ENCODE results near the gene SUZ12.
"Not testable (repeated sequence)": the region's sequence is repeated elsewhere in the genome, so short reads cannot be mapped to it uniquely, and the experiment has no call there.

The SUZ12 gene

DNA sequence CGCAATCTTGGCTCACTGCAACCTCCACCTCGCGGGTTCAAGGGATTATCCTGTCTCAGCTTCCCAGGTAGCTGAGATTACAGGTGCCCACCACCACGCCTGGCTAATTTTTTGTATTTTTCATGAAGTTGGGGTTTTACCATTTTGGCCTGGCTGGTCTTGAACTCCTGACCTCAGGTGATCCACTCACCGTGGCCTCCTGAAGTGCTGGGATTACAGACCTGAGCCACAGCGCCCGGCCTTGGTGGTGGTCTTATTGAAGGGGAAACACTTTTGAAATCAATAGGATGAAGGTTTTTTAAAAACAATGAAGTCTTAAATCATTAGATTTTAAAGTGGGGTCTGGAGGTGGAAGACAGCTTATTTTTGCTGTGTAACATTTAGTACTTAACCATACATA, 5.6 kb downstream of the SUZ12 start:
- H3K4me3 ChIP-seq (ENCODE audit: low read depth, low read length): not testable (repeated sequence)

DNA sequence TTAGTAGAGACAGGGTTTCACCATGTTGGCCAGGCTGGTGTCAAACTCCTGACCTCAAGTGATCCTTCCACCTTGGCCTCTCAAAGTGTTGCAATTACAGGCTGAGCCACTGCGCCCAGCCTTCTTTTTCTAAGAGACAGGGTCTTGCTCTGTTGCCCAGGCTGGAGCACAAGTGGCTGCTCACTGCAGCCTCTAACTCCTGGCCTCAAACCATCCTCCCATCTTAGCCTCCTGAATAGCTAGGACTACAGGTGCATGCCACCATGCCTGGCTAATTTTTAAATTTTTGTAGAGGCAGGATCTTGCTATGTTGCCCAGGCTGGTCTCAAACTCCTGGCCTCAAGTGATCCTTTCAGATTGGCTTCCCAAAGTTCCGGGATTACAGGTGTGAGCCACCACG, 15.1 kb downstream of the SUZ12 start:
- not testable (repeated sequence) for H3K4me3 ChIP-seq (ENCODE audit: low read depth, low read length)

DNA sequence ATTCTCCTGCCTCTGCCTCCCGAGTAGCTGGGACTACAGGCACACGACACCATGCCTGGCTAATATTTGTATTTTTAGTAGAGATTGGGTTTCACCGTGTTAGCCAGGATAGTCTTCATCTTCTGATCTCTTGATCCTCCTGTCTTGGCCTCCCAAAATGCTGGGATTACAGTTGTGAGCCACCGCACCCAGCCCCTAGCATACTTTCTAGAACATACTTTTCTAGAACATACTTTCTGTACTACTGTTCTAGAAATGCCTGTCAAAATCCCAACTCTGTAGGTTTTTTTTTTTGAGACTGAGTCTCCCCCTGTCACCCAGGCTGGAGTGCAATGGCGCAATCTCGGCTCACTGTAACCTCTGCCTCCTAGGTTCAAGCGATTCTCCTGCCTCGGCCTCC, 27.3 kb downstream of the SUZ12 start:
- not testable (repeated sequence) for H3K4me3 ChIP-seq (ENCODE audit: low read depth, low read length)

GRCh38 chr17:31967648-31968047, 30.8 kb downstream of the SUZ12 start:
- no peak overlapping the region for H3K4me3 ChIP-seq (ENCODE audit: low read depth, low read length)

GRCh38 chr17:31970416-31970815, 33.6 kb downstream of the SUZ12 start:
- H3K4me3 ChIP-seq (ENCODE audit: low read depth, low read length): not testable (repeated sequence)

DNA sequence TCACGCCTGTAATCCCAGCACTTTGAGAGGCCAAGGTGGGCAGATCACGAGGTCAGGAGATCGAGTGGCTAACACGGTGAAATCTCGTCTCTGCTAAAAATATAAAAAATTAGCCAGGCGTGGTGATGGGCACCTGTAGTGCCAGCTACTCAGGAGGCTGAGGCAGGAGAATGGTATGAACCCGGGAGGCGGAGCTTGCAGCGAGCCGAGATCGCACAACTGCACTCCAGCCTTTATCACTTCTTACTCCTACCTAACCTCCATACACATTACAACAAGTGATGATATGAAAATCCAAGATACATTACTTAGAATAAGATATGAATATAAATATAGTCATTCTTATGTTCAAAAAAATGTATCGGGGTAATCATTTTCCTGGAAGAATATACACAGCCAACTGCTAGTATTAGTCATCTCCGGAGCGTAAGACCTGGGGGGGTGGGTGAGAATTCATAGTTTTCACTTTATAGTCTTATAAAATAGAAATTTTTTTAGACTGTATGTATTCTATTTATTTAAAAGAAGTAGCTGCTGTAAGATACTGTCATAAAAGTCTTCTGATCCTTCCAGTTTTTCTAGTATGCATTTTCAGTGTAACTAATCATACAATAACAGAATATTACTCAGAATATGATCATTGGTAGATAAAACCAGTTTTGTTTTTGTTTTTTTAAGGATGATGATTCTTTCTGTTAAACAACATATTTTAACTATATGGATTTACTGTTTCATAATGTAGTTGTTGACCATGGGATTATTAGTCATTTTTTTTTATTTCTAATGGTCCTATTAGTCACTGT, 37.7 kb downstream of the SUZ12 start:
- not testable (repeated sequence) for H3K4me3 ChIP-seq (ENCODE audit: low read depth, low read length)

- H3K4me3 ChIP-seq (ENCODE audit: low read depth, low read length): not testable (repeated sequence)
Observed at GRCh38 chr17:31975391-31975790, 38.6 kb downstream of the SUZ12 start.

DNA sequence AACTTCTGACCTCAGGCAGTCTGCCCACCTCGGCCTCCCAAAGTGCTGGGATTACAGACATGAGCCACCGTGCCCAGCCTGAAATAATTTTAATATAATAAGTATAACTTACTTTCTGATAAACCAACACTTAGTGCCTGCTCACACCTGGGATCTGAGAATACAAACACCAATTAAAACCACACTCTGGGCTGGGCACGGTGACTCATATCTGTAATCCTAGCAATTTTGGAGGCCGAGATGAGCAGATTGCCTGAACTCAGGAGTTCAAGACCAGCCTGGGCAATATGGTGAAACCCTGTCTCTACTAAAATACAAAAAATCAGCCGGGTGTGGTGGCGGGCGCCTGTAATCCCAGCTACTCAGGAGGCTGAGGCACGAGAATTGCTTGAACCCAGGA, 55.0 kb downstream of the SUZ12 start:
- not testable (repeated sequence) for H3K4me3 ChIP-seq (ENCODE audit: low read depth, low read length)

DNA sequence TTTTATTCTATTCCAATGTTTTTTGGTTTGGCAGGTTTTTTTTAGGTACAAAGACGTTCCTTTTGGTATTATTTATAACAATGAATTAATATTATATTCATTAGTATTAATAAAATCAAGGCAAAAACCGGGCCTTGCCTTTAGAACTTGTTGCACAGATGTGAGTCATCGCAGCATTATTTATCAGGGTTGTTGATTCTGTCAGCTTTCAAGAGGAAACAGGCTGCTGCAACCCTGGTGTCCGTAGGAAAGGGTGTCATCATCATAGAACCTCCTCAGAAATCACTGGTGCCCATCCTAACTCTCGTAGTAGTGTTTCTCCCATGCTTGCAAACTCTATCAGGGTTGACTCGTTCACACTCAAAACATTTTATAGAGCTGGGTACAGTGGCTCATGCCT, 60.2 kb downstream of the SUZ12 start:
- no peak overlapping the region for H3K4me3 ChIP-seq (ENCODE audit: low read depth, low read length)

DNA sequence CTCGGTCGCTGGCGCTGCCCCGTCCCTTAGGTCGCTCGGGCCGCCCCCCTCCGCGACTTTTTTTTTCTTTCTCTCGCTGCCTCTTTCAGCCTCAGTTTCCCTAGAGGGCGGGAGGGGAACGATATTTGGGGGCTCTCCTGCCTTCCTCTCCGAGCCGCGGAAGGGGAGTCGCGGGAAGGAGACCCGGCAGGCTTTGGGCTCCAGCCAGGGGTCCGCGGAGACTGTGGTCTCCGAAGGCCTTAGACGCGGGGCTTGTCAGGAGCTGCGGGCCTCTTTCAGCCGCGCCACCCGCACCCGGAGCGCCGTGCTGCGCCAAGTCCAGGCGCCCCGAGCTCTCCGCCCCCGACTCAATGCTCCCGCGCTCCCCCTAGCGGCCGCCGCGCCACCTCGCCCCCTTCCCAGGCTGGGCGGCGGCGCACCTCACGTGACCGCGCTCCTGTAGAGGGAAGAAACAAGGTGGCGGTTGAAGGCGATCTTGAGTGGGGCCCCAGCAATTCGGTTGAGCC, 70.2 kb downstream of the SUZ12 start, which contains the start of gene LRRC37B:
TSS of gene LRRC37B (plus strand) at position 427 of the 506 bp plus-strand sequence. CDS start 14,010 bp downstream, outside the sequence.
- H3K4me3 ChIP-seq (ENCODE audit: low read depth, low read length): peak within 1 kb of the TSS; percentile 91

DNA sequence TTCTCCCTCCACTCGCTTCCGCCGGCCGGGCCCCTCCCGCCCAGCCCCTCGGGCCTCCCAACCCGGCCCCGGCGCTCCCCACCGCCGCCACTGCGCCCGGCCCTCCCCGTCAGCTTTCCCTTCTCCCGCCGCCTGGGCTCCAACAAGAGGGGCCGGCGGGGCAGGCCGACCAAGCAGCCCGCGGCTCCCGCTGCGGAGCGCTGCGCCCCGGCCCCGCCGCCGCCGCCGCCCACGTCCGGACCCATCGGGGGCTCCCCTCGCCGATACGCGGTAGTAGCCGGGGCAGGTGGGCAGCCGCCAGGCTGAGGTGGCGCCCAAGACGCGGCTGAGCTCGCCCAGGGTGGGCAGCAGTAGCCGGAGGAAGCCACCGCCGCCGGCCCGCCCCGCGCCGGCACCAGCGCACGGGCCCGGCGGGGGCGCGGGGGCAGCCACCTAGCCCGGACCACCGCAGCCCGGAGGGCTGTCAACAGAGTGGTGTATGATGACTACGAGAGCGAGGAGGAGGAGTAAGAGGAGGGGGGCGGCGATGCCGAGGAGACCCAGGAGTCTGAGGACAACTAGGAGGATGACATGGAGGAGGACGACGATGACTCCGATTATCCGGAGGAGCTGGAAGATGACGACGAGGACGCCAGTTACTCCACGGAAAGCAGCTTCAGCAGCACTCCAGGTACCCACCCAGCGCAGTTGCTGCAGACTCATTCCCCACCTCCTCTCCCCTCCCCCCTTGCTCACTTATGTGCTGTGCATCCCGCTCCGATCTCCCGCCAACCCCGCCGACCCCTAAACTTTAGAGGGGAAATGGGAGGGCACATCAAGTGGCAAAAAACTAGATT, 70.9 kb downstream of the SUZ12 start:
- peak overlapping the region; percentile 91 for H3K4me3 ChIP-seq (ENCODE audit: low read depth, low read length)

GRCh38 chr17:32009262-32009542, 72.4 kb downstream of the SUZ12 start:
- H3K4me3 ChIP-seq (ENCODE audit: low read depth, low read length): no peak overlapping the region

- H3K4me3 ChIP-seq (ENCODE audit: low read depth, low read length): no peak overlapping the region
Observed at GRCh38 chr17:32010114-32010513, 73.3 kb downstream of the SUZ12 start.

DNA sequence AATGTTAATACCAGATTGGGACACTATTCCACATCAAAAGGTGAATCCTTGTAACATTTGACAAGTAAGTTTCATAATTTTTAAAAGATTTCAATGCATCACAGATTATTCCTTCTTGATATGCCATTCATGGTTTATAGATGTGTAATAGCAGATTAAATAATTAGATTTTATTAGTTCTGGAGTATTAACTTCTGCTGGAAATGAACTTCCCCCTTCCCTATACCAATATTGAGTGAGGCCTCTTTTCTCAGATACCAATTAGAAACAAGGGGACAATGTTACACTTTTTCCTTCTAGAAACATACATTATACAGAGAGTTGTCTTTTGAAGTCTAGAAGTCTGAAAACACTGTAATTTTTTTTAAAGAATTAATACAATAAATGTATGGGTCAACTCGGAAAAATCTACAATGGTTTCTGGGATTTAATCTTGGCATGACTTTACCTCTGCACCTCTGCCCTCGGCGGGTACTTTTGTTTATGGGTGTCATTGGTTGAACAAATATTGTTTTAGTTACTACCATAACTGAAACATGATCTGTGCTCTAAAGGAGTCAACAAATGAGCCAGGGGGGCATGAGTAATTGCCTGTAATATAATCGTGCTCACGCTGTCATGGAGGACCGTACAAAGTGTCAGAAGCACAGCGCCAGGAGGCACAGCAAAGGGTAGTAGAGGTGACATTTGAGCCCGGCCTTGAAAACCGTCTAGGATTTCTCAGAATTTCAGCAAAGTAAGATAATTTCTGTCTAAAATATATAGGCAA, 78.6 kb downstream of the SUZ12 start:
- H3K4me3 ChIP-seq (ENCODE audit: low read depth, low read length): no peak overlapping the region

DNA sequence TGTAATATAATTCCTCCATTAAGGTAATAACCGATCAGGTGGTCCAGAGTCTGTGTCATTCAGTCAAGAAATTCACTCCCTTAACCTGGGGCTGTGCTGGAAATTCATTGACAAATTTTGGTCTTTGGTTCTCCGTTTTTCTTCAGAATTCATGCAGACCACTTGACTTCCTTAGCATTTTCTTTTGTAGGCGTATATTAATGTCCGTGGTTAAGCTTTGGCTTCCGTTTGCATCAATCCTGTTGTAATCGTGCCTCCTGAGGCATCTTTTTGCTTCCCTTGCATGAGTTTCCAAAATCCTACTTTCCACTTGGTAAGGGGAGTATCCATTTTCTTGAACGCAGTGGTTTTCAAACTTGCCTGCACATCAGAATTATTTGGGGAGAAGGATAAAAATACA, 79.4 kb downstream of the SUZ12 start:
- H3K4me3 ChIP-seq (ENCODE audit: low read depth, low read length): no peak overlapping the region

DNA sequence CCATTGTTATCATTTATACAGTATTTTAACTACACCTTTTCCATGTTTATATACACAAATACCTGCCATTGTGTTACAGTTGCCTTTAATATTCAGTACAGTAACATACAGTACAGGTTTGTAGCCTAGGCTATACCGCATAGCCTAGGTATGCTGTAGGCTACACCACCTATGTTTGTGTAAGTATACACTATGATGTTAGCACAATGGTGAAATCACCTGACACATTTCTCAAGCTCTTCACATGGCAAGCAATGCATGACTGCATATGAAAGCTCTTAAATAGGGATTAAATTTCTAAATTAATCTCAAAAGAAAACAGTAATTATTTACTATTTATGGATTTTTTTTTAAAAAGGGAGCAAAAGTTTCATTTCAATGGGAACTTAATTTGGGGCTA, 82.4 kb downstream of the SUZ12 start:
- H3K4me3 ChIP-seq (ENCODE audit: low read depth, low read length): no peak overlapping the region

DNA sequence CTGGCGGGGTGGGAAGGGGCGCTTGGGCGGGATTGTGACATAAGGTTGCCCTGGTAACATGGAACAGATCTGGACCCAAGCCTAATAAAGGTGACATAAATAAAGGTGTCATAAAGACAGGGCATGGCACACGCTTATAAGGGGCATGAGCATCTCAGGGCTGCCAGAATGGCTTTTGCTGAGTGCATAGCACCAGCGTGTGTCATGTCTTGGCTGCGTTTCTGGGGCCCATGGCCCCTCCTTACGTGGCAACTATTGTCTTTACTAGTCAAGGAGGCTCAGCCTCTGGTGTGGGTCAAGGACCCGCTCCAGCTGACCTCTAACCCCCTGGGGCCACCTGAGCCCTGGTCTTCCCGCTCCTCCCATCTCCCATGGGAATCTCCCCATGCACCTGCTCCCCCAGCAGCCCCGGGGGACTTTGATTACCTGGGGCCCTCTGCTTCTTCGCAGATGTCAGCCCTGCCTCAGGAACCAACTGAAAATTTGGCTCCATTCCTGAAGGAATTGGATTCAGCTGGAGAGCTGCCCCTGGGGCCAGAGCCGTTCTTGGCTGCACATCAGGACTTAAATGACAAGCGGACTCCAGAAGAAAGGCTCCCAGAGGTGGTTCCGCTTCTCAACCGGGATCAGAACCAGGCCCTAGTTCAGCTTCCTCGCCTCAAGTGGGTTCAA, 84.3 kb downstream of the SUZ12 start:
- H3K4me3 ChIP-seq (ENCODE audit: low read depth, low read length): no peak overlapping the region

DNA sequence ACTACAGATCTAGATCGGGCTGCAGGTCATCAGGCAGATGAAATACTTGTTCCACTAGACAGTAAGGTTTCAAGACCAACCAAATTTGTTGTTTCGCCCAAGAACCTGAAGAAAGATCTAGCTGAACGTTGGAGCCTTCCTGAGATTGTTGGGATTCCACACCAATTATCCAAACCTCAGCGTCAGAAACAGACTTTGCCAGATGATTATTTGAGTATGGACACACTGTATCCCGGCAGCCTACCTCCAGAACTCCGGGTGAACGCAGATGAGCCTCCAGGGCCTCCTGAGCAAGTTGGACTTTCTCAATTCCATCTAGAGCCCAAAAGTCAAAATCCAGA, 84.8 kb downstream of the SUZ12 start:
- H3K4me3 ChIP-seq (ENCODE audit: low read depth, low read length): no peak overlapping the region

DNA sequence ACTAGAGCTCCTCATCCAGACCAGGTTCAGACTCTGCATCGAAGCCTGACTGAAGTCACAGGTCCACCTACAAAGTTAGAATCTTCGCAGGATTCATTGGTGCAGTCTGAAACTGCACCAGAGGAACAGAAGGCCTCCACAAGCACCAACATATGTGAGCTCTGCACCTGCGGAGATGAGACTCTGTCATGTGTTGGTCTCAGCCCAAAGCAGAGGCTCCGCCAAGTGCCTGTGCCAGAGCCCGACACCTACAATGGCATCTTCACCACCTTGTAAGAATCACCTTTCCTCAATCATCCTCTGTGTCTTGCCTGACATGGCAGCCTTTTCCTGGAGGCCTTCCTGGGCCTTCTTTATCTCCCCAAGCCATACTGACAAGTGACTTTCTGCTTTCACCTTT, 85.7 kb downstream of the SUZ12 start:
- H3K4me3 ChIP-seq (ENCODE audit: low read depth, low read length): not testable (repeated sequence)

GRCh38 chr17:32027271-32027670, 90.5 kb downstream of the SUZ12 start:
- not testable (repeated sequence) for H3K4me3 ChIP-seq (ENCODE audit: low read depth, low read length)

DNA sequence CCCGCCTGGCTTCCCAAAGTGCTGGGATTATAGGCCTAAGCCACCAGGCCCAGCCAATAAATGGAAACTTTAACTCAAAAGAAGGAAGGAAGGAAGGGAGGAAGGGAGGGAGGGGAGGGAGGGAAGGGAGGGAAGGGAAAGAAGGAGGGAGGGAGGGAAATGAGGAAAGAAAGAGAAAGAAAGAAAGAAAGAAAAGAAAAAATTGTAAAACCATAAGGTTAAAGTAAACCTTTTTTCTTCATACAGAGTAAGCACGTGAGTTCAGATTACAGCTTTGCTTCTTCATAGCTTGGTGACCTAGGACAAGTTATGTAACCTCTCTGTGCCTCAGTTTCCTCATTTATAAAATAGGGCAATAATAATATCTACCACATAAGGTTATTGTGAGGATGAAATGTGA, 96.4 kb downstream of the SUZ12 start:
- H3K4me3 ChIP-seq (ENCODE audit: low read depth, low read length): no peak overlapping the region

Data from iPS-11a (cell line).